Common myeloid progenitor, CD34-positive (primary cell): ENCODE measurements around the gene DDX52.
A peak's percentile ranks its signal among the peaks of the same experiment; 100 is the strongest.

Source experiments
- CTCF ChIA-PET: fragments of 350-600 bp; sonication (Branson Sonifier 250); formaldehyde crosslinking; loops from one replicate; lab custom pipeline; 2021; ENCODE audit warnings: antibody characterized with exemption; lab: Charles Lee
- POLR2A ChIA-PET: fragments of 350-600 bp; sonication (Branson Sonifier 250); formaldehyde crosslinking; loops from one replicate; lab custom pipeline; 2021; ENCODE audit warnings: antibody characterized with exemption; lab: Charles Lee
- DNase-seq, 3 donors: peaks; one replicate each; pipeline versions ENCODE4 v3.0.0 to v3.0.0-alpha.2; 2013
- H3K27ac ChIP-seq, 2 experiments: 1 replicate in 1 of 2; 2 replicates in 1 of 2; pipeline ENCODE4 v1.7.0; 2013; ENCODE audit warnings: inconsistent platforms in 2 of 2, low read length in 2 of 2, mild to moderate bottlenecking in 2 of 2, low read depth in 1 of 2, moderate library complexity in 1 of 2; ENCODE audit not compliant: severe bottlenecking in 2 of 2, insufficient read depth in 1 of 2, poor library complexity in 1 of 2
- H3K27me3 ChIP-seq, 5 experiments: replicated peaks in 2 of 5; 1 replicate in 3 of 5; 2 replicates in 2 of 5; pipeline versions ENCODE4 v1.6.1 to v1.7.0; 2013; ENCODE audit warnings: low read length in 4 of 5, mild to moderate bottlenecking in 2 of 5, moderate library complexity in 2 of 5, inconsistent platforms in 1 of 5; ENCODE audit not compliant: insufficient read depth in 5 of 5, control insufficient read depth in 4 of 5
- H3K36me3 ChIP-seq, 4 experiments: 1 replicate in 2 of 4; 2 replicates in 2 of 4; pipeline versions ENCODE4 v1.6.1 to v1.7.0; 2013; ENCODE audit warnings: low read length in 3 of 4, control low read depth in 1 of 4, mild to moderate bottlenecking in 1 of 4; ENCODE audit not compliant: control insufficient read depth in 4 of 4, insufficient read depth in 4 of 4
- H3K4me1 ChIP-seq, 4 experiments: 1 replicate in 3 of 4; 2 replicates in 1 of 4; pipeline versions ENCODE4 v1.6.1 to v1.7.1; 2013; ENCODE audit warnings: low read length in 3 of 4, mild to moderate bottlenecking in 3 of 4, control low read depth in 1 of 4, inconsistent platforms in 1 of 4, moderate library complexity in 1 of 4; ENCODE audit not compliant: control insufficient read depth in 4 of 4, insufficient read depth in 4 of 4; ENCODE audit errors: control extremely low read depth in 1 of 4
- H3K4me3 ChIP-seq, 7 experiments: 1 replicate in 4 of 7; 2 replicates in 3 of 7; pipeline versions ENCODE4 v1.5.1 to v1.7.0; 2013; ENCODE audit warnings: mild to moderate bottlenecking in 7 of 7, low read length in 6 of 7, moderate library complexity in 6 of 7, inconsistent platforms in 2 of 7, low read depth in 2 of 7, control low read depth in 1 of 7; ENCODE audit not compliant: insufficient read depth in 4 of 7, control insufficient read depth in 1 of 7; ENCODE audit errors: extremely low read depth in 1 of 7
- H3K9me3 ChIP-seq, 5 experiments: 1 replicate in 4 of 5; 2 replicates in 1 of 5; pipeline versions ENCODE4 v1.6.1 to v1.7.1; 2013; ENCODE audit warnings: low read length in 4 of 5, mild to moderate bottlenecking in 2 of 5, inconsistent platforms in 1 of 5, low read depth in 1 of 5, moderate library complexity in 1 of 5; ENCODE audit not compliant: control insufficient read depth in 4 of 5, insufficient read depth in 2 of 5; ENCODE audit errors: control extremely low read depth in 1 of 5
- WGBS: methylation state at CpG from one replicate; pipeline ENCODE4 v1.1.5; 2013; ENCODE audit not compliant: insufficient coverage; 5-methylcytosine and 5-hydroxymethylcytosine counted together

DDX52 gene

DNA sequence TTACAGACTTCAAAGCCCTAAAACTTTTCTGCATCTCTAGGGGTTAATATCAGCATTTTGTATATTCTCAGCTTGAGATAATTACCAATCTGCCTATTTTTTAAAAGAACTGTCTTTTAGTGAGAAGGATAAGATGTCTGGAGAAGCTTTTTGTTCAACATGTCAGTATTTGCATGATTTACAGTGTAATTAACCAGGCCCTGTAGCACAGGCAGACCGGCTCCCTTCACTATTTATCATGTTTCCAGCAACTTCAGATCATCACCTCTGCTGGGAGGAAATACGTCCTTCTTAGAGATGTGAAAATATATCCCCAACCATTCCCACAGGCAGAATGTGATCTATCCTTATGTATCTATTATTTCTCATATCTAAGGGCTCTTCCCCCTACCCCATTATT is 8.6 kb upstream of the DDX52 start:
- no peak overlapping the region for H3K4me3 ChIP-seq
- H3K27me3 ChIP-seq, result peaks cover 4 to 32% (median 9%) of the 10 kb centered on the region in 5 experiments
- no peak for DNase-seq
- no peaks in the 10 kb centered on the region for H3K36me3 ChIP-seq
- H3K27ac ChIP-seq, result no peak overlapping the region
- 92% methylated on average over 2 of the region's 2 CpGs for WGBS
- POLR2A ChIA-PET, result interaction anchor here (0.6 kb wide), 1 partner anchor 18 kb away, joined by 4 read pairs; no protein-coding TSS in a partner anchor
- no peaks in the 10 kb centered on the region for H3K4me1 ChIP-seq
- CTCF ChIA-PET, result interaction anchor here (1.3 to 2.5 kb wide), 2 partner anchors 164 to 192 kb away, joined by 3 to 13 read pairs; no protein-coding TSS in a partner anchor
- no peaks in the 10 kb centered on the region for H3K9me3 ChIP-seq

DNA sequence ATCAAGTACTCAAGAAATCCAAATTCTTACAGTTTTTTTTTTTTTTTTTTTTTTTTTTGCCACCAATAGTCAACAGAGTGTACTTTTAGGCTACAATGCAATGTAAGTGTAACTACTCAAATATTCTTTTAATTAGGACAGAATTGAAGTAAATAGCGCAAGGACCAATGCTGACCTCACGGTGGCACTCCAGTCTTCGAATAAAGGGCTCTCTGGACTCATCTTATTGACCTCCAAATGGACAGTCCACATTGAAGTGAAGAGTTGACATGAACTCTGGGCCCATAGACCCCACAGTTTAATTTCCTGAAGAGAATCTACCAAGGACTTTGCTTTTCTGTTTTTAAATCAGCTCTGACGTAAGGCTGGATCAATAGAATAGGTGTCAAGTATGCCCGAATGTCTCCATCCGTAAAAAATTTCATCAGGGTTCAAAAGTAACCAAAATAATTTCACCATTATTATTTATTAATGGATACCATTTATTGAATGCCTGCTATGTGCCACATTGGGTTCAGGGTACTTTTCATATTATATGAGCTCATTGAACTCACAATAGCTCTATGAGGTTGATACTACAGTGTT is 7.3 kb upstream of the DDX52 start:
- no peak overlapping the region for H3K4me3 ChIP-seq
- no peak overlapping the region for H3K27ac ChIP-seq
- H3K4me1 ChIP-seq, result no peaks in the 10 kb centered on the region
- H3K27me3 ChIP-seq, result peaks cover 10 to 46% (median 17%) of the 10 kb centered on the region in 5 experiments
- ChIA-PET CTCF (interaction anchor here (0.6 to 2.5 kb wide), 9 partner anchors 9 to 193 kb away, joined by 3 to 13 read pairs (median 3); no protein-coding TSS in a partner anchor), POLR2A (interaction anchor here (0.6 kb wide), 1 partner anchor 170 kb away, joined by 8 read pairs; no protein-coding TSS in a partner anchor)
- 14% methylated on average over 2 of the region's 6 CpGs for WGBS
- H3K36me3 ChIP-seq, result no peaks in the 10 kb centered on the region
- H3K9me3 ChIP-seq, result no peaks in the 10 kb centered on the region
- peak in 2 of 3 donors; percentile 19 to 21 for DNase-seq

GRCh38 chr17:37648555-37648954 is 5.3 kb upstream of the DDX52 start:
- H3K27ac ChIP-seq, result no peak overlapping the region
- peaks cover 14 to 60% (median 25%) of the 10 kb centered on the region in 5 experiments for H3K27me3 ChIP-seq
- no peaks in the 10 kb centered on the region for H3K36me3 ChIP-seq
- ChIA-PET CTCF (interaction anchor here (1.3 to 1.7 kb wide), 4 partner anchors 9 to 89 kb away, joined by 3 to 6 read pairs (median 4); no protein-coding TSS in a partner anchor), POLR2A (no interaction called here)
- peaks cover 0 to 4% (median 2%) of the 10 kb centered on the region in 4 experiments for H3K4me1 ChIP-seq
- WGBS, result 54% methylated on average over 2 of the region's 2 CpGs
- no peak for DNase-seq
- no peaks in the 10 kb centered on the region for H3K9me3 ChIP-seq
- H3K4me3 ChIP-seq, result no peak overlapping the region

DNA sequence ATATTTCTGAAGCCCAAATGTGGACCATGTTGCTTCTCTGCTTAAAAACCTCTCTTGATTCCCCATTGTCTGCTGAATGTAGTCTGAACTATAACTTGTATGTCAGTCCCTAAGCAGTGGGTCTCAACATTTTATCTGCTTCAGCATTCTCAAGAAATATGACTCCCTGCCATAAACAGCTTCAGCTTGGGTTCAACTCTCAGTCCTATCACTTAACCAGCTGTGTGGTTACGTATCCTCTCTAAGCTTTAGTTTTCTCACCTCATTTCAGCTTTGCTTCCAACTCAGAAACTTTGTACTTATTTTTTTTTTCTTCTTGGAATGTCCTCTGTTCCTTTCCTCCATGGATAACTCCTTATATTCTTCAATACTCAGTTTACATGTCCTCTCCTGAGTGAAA is 4.6 kb upstream of the DDX52 start:
- H3K4me3 ChIP-seq, result no peak overlapping the region
- H3K9me3 ChIP-seq, result no peaks in the 10 kb centered on the region
- no peak overlapping the region for H3K27ac ChIP-seq
- ChIA-PET CTCF (interaction anchor here (1.3 to 1.7 kb wide), 2 partner anchors 11 to 90 kb away, joined by 3 to 6 read pairs; no protein-coding TSS in a partner anchor), POLR2A (no interaction called here)
- no peak for DNase-seq
- H3K27me3 ChIP-seq, result peaks cover 14 to 60% (median 25%) of the 10 kb centered on the region in 5 experiments
- H3K4me1 ChIP-seq, result peaks cover 0 to 7% (median 3%) of the 10 kb centered on the region in 4 experiments
- no peaks in the 10 kb centered on the region for H3K36me3 ChIP-seq
- 100% methylated on average over 1 of the region's 1 CpG for WGBS

DNA sequence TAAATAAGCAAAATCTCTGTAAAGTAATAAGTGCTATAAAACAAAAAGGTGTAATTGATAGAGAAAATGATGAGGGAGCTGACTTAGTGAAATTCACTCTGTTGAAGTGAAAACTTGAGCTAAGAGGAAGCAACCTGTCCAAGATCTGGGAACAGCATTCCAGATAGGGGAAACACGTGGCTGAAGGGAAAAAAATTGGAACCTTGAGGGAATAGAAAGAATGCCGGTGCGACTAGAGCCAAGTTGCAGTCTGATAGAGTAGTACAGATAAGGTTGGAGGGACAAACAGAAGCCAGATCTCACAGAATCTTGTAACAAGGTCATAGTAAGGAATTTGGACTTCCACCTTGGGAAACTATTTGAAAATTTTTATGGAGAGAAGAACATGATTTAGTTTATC is 623 bp upstream of the DDX52 start:
- Histone ChIP-seq H3K27me3 (peaks cover 11 to 46% (median 22%) of the 10 kb centered on the region in 5 experiments), H3K36me3 (peaks cover 0 to 10% (median 7%) of the 10 kb centered on the region in 4 experiments), H3K27ac (no peak overlapping the region), H3K4me3 (peak overlapping the region in 6 of 7 experiments; percentile 92 to 98 (median 94)), H3K9me3 (no peaks in the 10 kb centered on the region), H3K4me1 (peaks cover 2 to 19% (median 16%) of the 10 kb centered on the region in 4 experiments)
- POLR2A ChIA-PET, result interaction anchor here (0.6 kb wide), 1 partner anchor 84 kb away, joined by 3 read pairs; no protein-coding TSS in a partner anchor
- 33% methylated on average over 3 of the region's 3 CpGs for WGBS
- DNase-seq, result no peak
- CTCF ChIA-PET, result interaction anchor here (0.9 to 1.7 kb wide), 4 partner anchors 11 to 172 kb away, joined by 3 to 5 read pairs (median 3); no protein-coding TSS in a partner anchor

DNA sequence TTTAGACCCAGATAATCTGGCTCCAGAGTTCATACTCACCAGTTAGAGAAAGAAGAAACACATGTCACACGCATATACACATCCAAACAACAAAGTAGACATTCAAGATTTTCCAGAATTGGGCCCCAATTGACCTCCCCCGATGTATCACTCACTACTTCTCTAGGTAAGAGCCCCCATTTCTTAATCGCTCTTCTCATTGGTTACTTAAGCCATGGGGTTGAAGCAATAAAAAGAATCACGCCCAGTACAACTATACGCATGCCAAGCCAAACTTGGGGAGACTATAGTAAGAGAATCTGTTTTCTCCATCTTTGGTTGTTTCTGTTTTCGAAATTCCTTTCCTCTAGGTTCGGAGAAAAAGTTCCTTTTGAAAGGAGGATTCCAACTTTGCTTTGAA is 565 bp downstream of the DDX52 start:
- H3K4me3 ChIP-seq, result peak overlapping the region; percentile 66 to 98 (median 93)
- H3K27ac ChIP-seq, result peak overlapping the region; percentile 78 to 89
- no peaks in the 10 kb centered on the region for H3K9me3 ChIP-seq
- peaks cover 6 to 34% (median 18%) of the 10 kb centered on the region in 5 experiments for H3K27me3 ChIP-seq
- POLR2A ChIA-PET, result no interaction called here
- CTCF ChIA-PET, result no interaction called here
- peaks cover 2 to 18% (median 11%) of the 10 kb centered on the region in 4 experiments for H3K36me3 ChIP-seq
- H3K4me1 ChIP-seq, result peaks cover 2 to 19% (median 16%) of the 10 kb centered on the region in 4 experiments
- 0% methylated on average over 5 of the region's 7 CpGs for WGBS
- peak; percentile 7 to 27 (median 25) for DNase-seq

DNA sequence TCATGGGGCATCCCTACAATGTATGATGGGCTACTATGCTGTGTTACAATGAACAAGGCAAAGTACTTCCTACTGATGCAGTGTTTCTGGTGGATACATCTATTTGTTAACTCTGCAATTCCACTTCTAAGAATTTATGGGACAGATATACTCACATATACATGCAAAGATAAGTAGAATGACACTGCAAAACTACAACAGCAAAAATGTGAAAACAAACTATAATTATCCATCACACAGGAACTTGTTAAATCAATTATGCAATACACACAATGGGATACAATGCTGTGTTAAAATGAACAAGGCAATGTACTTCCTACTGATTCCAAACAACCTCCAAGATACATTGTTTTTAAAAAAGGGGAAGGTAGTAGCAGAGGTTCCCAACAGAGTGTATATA is 3.2 kb downstream of the DDX52 start:
- Histone ChIP-seq H3K27ac (peak overlapping the region in 1 of 2 experiments; percentile 14), H3K9me3 (no peaks in the 10 kb centered on the region), H3K4me3 (no peak overlapping the region), H3K27me3 (peaks cover 4 to 11% (median 7%) of the 10 kb centered on the region in 5 experiments), H3K4me1 (peaks cover 2 to 19% (median 16%) of the 10 kb centered on the region in 4 experiments), H3K36me3 (peaks cover 9 to 36% (median 16%) of the 10 kb centered on the region in 4 experiments)
- no peak for DNase-seq
- ChIA-PET CTCF (interaction anchor here (0.6 kb wide), 1 partner anchor 27 kb away, joined by 3 read pairs; no protein-coding TSS in a partner anchor), POLR2A (interaction anchor here (0.6 kb wide), 1 partner anchor 94 kb away, joined by 3 read pairs; no protein-coding TSS in a partner anchor)
